GM21360 (cell line): ENCODE measurements around the gene CAP2.
"Not testable (repeated sequence)": the region's sequence is repeated elsewhere in the genome, so short reads cannot be mapped to it uniquely, and the experiment has no call there.

Experiments
- ATAC-seq: cut with Tn5 transposase; IDR thresholded peaks from one replicate; pipeline ENCODE4 v1.9.1; 2021; ENCODE audit warnings: mild to moderate bottlenecking, moderate library complexity; ENCODE audit not compliant: unreplicated experiment

Gene CAP2

DNA sequence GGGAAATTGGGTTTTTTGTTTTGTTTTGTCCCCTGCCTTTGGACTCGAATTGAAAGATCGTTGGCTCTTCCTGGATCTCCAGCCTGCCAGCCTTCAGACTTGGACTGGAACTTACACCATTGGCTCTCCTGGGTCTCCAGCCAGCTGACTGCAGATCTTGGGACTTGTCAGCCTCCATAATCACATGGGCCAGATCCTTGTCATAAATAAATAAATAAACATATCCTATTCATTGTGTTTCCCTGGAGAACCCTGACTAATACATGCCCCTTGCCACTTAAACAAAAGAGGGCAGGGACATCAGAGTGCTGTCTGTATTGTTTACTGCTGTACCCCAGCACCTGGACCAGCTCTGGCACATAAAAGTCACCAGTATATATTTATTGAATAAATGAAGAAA lies 101.5 kb downstream of the CAP2 start:
- ATAC-seq: no peak

DNA sequence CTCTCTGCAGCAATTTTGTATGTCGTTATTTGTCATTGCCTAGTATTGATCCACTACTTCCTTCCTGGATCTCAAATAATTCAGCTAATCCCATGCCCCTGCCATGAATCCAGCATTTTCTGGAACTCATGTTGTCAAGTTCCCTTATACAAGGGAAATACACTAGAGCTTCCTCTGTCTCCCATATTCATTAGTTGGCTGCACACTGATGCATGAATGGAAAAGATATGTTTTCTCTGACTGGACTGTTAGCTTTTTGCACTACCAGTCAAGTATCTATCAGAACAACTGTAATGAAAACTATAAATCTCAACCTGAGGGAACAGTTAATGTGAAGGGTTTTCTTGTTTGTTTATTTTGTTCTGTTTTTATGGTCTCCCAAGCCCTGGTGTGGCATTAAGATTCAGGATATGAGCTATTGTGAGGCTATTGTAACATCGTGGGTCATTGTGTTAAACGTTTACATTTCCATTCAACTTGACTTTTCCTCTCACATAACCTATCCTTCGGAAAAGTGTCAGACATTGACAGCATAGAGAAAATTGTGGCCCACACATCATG lies 104.2 kb downstream of the CAP2 start:
- ATAC-seq: no peak

DNA sequence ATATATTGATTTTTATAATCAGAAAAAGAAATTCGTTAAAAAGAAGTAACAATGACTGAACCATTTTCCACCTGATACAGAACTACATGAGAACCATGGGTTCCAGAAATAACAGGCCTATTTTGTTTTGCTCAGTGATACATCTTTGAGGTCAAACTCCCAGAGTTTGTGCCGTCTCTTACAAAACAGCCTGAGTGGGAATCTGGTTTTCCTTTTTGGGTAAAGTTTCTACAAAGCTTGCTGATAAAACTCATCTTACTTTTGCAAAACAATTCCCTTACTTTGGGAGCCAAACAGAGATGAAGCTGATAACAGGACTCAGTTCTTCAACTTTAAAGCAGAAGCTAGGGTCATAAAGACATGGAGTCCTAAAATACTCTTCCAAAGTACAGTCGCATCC lies 108.0 kb downstream of the CAP2 start:
- no peak for ATAC-seq

DNA sequence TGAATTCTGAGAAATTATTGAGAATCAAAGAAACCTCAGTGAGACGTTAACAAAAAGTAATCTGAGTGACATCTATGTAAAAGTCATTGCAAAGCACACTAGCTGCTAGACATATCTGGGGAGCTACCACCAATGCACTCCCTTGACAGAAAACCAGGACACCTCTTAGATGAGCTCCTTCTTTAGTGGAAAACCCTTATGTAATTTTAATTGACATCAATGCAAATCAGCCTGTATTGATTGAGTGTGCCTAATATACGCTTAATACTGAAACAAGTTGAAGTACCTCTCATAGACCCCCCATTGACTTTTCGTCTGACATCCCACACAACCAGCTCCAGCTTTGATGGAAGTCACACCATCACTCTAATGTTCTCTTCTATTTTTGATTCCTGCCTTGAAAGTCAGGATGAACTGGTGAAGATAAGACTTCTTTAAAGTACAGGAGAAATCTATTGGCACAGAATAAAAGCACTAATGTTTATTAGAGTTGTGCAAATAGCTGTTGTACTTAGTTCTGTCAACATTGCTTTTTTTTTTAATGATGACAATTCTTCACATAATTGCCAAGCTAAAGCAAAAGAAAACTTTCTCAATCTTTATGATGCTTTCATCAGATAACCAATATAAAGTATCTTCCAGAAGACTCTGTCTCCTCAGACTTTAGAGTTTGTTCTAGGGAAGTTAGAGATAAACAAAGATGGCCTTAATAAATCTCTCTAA lies 108.7 kb downstream of the CAP2 start:
- no peak for ATAC-seq

DNA sequence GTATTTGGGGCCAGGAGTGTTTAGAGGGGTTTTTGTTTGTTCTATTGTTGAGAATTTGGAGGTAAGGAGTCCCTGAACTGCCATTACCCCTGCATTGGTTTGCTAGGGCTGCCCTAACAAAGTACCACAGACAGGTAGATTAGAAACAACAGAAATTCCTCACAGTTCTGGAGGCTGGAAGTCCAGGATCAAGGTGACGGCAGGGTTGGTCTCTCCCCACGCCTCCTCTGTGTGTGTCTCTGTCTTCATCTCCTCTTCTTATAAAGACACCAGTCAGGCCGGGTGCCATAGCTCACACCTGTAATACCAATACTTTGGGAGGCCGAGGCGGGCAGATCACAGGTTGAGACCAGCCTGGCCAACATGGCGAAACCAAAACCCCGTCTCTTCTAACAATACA lies 109.7 kb downstream of the CAP2 start:
- ATAC-seq: no peak

DNA sequence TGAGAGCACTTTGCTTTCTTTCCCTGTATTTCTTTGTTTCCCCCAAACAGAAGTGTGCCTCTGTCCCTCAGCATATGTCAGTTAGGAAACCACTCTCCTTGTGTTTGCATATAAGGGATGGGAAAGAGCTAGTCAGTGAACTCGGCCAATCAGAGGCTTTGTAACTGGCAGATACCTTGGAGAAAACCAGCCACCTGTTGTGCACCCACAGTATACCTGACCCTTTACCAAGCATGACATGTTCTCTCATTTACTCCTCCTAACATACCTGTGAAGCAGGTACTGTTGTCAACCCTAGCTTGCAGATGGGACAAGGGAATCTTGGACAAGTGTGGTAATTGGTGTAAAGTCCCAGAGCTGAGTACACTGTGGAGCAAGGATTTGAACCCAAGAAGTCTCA lies 110.6 kb downstream of the CAP2 start:
- ATAC-seq: no peak

DNA sequence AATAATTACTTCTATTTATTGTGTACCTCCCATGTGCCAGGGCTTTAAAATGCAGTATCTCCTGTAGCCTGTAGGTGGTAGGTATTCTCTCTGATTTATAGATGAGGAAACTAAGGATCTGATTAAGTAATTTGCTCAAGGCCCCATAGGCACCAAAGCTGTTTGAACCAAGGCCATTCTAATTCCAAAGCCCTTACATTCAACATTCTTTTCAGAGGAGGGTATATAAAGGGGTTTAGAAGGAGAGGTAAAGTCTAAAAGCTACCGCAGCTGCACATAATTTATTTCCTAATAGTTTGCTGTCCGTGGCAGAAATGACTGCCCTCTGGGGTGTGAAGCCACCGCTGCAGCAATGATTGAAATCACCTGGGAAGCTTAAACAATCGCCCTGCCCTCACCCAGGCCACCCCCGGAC lies 111.7 kb downstream of the CAP2 start:
- ATAC-seq: no peak

DNA sequence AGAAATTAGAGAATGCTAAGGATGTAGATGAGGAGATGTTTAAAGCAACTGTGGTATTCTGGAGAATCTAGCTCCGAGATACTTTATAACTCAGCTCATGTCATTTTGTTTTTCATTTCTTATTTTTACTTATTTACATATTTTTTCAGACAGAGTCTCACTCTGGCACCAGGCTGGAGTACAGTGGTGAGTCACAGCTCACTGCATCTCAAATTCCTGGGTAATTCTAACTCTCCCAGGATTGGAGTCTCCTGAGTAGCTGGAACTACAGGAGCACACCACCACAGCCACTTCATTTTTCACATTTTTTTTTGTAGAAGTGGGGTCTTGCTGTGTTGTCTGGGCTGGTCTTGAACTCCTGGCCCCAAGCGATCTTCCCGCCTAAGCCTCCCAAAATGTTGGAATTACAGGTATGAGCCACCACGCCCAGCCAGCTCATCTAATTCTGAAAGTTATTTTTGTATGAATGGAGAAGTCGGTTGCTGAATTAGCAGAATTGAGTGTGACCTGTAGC lies 112.4 kb downstream of the CAP2 start:
- ATAC-seq: no peak

DNA sequence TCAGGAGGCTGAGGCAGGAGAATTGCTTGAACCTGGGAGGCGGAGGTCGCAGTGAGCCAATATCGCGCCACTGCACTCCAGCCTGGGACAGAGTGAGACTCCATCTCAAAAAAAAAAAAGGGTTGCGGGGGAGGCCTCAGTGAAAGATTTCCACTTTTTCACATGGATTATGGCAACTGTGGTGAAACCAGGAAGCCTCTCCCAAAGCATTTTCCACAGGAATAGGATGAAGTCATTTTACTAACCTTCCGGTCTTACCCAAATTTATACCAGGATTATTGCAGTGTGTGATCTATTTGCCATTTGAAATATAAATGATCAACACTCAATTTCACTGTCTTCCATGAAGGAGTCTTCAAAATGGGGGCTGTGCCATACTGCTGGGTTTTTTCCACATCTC lies 113.1 kb downstream of the CAP2 start:
- no peak for ATAC-seq

DNA sequence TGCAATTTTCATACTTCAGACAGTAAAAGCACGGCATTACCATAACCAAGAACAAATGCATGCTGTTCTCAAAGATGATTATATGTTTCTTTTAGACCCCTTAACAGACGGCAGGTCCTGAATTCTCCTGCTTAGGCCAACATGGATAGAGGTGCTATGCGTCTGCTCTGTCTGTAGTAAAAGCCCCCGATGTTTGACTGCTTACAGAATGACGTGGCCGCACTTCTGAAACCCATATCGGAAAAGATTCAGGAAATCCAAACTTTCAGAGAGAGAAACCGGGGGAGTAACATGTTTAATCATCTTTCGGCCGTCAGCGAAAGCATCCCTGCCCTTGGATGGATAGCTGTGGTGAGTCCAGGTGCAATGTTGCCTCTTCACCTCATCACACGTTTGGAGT lies 113.6 kb downstream of the CAP2 start:
- no peak for ATAC-seq

DNA sequence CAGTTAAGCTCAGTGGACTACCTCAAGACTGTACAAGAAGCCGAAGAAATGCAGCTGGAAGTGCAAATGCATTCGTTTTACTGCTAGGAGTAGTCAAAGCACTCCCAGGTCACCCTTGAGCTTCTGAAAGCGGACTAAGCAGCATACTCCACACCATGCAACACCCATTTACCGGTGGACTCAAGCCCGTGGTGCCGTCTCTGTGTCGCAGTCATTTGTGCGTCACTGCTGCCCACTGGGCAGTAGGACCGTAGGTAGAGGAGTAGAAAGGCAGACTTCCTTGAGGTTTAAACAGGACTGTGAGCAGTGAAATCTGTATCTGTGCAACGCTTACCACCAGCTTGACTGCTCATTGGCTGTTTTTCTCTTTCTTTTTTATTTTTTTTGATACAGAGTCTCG lies 117.7 kb downstream of the CAP2 start:
- no peak for ATAC-seq

DNA sequence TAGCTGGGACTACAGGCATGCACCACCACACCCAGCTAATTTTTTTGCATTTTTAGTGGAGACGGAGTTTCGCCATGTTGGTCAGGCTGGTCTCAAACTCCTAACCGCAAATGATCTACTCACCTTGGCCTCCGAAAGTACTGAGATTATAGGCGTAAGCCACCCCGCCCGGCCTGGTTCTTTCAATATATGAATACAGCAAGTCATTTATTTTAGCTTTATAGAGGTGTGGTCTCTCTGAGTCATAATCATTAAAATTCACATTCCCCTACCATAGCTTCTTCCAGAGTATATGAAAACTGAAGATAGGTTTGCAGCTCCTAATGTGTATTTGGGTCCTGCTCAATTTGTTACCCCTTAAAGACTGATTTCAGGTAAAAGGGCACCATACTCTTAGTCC lies 118.2 kb downstream of the CAP2 start:
- ATAC-seq: no peak

DNA sequence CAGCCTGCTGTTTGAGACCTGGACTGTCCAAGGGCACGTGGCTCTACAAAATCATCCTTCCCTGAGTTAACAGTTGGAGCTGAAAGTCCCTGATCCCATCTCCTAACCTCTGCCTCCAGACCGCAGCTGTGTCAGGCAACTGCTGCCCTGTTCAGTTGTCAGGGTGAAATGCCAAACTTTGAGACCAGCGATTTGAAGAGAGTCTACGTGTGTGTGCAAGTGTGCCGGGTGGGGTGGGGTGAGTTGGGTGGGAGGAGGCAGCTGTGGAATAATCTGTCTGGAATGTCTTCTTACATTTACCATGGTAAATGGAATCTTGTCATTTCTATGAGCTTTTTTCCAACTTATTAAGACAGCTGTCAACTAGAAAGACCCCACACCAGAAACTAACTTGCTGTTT lies 125.7 kb downstream of the CAP2 start:
- ATAC-seq: no peak

DNA sequence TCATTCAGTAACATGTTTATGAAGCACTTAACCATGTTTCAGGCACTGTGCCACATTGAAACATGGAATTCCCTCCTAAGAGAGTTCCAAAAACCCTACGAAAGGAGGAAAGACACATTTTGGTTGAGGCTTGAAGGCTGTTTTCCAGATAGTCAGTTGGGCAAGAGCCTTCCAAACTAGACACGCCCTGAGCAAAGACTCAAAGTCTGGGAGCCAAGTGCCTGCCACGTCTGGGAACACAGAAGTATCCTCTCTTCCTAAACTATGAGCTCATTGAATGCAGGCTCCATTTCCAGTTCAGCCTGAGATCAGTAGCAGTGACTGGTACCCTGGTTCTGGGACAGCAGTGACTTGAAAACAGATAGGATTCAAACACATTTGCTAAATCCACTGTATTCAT lies 132.2 kb downstream of the CAP2 start:
- no peak for ATAC-seq

DNA sequence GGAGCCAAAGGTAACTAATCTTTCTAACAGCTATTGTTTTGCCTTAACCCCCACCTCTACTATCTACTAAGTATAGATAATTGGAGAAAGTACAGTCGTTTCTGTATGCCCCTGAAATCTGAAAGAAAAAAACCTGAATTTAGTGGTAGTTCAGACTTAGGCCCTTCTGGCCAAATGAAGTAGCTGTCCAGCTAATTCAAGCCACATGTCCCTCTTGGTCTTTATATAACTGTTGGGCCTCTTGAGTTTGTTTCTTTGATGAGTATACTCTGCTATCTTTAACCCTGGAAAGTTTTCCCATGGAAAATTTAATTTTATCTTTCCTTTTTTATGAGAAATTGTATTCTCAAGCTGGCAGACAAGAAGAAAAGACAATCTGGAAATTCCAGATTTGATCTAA lies 133.7 kb downstream of the CAP2 start:
- ATAC-seq: no peak

DNA sequence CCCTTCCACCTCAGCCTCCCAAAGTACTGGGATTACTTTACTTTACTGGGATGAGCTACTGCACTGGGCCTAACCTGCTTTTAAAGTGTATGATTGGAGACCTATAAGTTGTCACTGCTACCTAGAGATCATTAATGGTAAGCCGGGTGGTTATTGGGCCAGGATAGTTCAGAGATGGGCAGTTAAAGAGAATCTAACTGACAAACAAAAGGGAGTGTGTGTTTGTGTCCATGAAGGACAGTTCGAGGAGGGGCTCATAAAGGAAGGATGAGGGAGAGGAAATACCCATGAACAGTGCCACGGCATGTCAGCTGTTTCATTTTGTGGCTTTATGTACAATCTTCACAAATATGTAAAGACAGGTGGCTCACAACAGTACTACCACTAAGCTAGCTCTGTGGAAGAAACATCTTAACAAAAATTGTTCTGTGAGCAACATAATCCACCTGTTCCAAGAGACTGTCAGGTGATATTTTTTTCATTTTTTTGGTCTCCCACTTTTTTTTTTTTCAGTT lies 137.0 kb downstream of the CAP2 start:
- ATAC-seq: no peak

DNA sequence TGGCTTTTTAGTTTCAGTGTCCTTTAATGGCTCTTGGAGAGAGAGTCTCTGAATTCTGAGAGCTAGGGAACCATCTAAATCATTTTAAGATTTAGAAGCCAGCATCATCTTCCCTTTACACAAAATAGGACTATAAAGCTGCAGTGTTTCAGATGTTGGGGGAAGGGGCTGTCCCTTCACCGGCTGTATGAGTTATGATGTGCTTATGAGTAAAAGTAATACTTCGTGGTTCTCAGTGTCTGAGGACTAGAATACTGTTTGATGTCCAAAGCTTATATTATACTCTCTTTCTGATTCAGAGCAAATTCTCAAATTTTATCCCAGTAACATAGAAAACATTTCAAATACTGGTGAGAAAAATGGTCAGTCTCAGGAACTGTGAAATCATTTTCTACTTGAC lies 143.2 kb downstream of the CAP2 start:
- peak; percentile 57 for ATAC-seq

DNA sequence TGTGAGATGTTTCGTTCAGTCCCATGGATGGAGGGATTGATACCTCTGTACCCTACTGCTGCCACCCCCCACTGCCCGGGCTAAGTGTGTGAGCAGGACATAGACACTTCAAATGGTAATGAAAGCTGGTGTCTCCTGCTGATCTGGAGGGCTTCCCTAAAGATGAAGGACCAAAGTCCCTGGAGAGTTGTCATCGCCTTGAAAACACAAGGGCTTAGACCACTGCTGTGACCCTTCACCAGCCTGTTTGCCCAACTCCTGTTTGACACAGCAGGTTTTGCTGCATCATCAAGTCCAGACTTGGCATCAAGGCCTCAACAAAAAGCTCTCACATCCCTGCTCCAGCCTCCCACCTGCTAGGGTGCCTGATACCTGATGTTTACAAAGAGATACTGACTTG lies 148.8 kb downstream of the CAP2 start:
- ATAC-seq: no peak

DNA sequence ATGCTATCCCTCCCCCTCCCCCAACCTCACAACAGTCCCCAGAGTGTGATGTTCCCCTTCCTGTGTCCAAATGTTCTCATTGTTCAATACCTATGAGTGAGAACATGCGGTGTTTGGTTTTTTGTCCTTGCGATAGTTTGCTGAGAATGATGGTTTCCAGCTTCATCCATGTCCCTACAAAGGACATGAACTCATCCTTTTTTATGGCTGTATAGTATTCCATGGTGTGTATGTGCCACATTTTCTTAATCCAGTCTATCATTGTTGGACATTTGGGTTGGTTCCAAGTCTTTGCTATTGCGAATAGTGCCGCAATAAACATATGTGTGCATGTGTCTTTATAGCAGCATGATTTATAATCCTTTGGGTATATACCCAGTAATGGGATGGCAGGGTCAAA lies 152.3 kb downstream of the CAP2 start:
- ATAC-seq: not testable (repeated sequence)

DNA sequence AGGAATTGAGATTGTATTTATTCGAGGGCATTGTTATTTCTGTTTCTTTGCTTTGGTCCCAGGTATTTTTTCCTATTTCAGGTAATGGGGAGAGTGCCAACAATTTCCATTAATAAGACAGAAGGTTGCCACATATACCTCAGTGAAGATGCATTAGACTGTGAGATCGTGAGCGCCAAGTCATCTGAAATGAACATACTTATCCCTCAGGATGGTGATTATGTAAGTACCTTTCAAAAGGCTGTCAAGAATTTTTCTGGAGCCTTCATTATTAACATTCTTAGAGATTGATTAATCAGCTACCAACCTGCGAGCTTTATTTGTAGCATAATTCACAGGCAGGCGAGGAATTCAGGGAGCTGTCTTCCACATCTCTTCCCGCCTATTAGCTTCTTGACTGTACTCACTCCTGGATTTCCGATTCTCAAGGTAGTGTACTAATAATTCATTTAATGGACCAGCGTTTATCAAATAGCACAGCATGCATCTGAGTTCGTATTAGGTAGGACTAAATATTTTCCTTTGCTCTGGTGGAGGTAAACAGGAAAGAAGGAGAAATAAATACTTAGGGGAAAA lies 158.1 kb downstream of the CAP2 start:
- no peak for ATAC-seq

DNA sequence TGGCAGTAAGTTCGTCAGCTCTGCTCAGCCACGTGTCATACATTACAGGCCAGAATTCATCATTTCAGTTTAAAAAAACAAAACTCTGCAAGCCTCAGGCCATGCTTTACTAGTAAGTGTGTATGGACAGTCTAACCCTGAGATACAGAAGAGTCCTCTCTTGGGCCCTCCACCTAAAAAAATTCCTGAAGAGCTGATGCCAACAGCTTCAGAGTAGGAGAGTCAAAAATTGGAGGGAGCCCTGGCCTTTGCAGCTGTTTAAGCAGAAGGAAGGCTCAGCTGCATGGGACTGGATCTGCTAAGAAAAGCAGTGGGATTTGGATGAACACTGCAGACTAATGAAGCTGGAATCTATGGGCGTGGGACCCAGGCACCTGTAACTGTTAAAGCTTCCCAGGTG lies 159.5 kb downstream of the CAP2 start:
- ATAC-seq: no peak

DNA sequence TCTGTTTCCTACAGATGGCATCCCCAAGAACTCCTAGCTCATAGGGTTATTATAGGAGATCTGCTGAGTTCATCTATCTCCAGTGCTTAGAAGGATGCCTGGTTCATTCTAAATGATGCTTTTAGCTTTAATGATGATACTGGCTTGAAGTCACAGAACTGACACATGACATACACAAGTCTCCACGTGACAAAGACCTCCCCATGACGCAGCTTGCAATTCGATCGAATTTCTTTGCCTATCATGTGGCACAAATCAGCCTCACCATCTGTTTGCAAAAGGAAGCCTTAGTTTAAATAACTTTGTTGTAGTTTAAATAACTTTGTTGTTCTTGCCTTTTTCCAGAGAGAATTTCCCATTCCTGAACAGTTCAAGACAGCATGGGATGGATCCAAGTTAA lies 162.6 kb downstream of the CAP2 start:
- no peak for ATAC-seq
